ENCODE data around the gene GGCT.

DNA sequence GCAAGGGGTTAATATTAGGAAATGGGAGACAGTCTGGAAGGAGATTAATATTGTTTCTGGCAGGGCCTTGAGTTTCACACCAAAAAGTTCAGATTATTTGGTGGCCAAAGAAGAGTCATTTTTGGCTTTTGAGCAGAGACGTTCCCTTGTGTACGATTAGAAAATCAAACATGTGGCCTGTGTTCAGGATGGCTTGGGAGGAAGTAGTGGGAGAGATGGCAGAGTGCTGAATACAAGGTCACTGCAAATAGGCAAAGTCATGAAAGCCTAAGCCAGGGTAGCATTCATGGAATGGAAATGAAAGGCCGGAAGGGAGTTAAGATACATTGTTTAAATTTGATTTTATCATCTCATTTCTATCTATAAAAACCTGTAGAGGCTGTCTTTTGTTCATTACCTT, 9.5 kb upstream of the GGCT start:
- TF ChIP-seq, protein P1, sequence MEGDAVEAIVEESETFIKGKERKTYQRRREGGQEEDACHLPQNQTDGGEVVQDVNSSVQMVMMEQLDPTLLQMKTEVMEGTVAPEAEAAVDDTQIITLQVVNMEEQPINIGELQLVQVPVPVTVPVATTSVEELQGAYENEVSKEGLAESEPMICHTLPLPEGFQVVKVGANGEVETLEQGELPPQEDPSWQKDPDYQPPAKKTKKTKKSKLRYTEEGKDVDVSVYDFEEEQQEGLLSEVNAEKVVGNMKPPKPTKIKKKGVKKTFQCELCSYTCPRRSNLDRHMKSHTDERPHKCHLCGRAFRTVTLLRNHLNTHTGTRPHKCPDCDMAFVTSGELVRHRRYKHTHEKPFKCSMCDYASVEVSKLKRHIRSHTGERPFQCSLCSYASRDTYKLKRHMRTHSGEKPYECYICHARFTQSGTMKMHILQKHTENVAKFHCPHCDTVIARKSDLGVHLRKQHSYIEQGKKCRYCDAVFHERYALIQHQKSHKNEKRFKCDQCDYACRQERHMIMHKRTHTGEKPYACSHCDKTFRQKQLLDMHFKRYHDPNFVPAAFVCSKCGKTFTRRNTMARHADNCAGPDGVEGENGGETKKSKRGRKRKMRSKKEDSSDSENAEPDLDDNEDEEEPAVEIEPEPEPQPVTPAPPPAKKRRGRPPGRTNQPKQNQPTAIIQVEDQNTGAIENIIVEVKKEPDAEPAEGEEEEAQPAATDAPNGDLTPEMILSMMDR (IDR thresholded peaks at IDR 0.05), result no peak
- TF ChIP-seq POLR2A (IDR thresholded peaks at IDR 0.05) (no peak), POLR2AphosphoS5 (IDR thresholded peaks at IDR 0.05) (no peak)

All from upper lobe of left lung (tissue), 4 donors.